Measurements from ENCODE around the gene PFDN6. TPM values are rescaled to one million over a fixed set of nuclear protein-coding genes. Genes with fewer than 3 reads are reported as not detected.
A peak's percentile ranks its signal among the peaks of the same experiment; 100 is the strongest.

The PFDN6 gene
- polyA plus RNA-seq, 12 donors, result 35.2 to 61.0 (median 41.7) TPM; not detected in 1

- DNase-seq, result no peak
These were observed 26.6 kb downstream of the PFDN6 start for GRCh38 chr6:33315793-33316602.

- no peak for DNase-seq
These were observed 27.4 kb downstream of the PFDN6 start for GRCh38 chr6:33316603-33317418.

GRCh38 chr6:33317419-33317668, 27.9 kb downstream of the PFDN6 start:
- peak; percentile 45 for DNase-seq

GRCh38 chr6:33317669-33318425, 28.4 kb downstream of the PFDN6 start, which contains the start of gene ZBTB22:
ZBTB22 (minus strand) TSS chr6:33317744; CDS start chr6:33316916, 828 bp downstream.
- peak; percentile 98 for DNase-seq

- DNase-seq, result no peak
These were observed 29.1 kb downstream of the PFDN6 start for GRCh38 chr6:33318426-33319073.

- DNase-seq, result no peak
These were observed 30.5 kb downstream of the PFDN6 start for GRCh38 chr6:33319939-33320314.

- DNase-seq, result no peak
These were observed 31.1 kb downstream of the PFDN6 start for GRCh38 chr6:33320315-33321181.

- no peak for DNase-seq
These were observed 31.8 kb downstream of the PFDN6 start for GRCh38 chr6:33321227-33321626.

GRCh38 chr6:33323623-33323948, 34.2 kb downstream of the PFDN6 start:
- no peak for DNase-seq

GRCh38 chr6:33324125-33324524, 34.7 kb downstream of the PFDN6 start:
- DNase-seq, result no peak

- no peak for DNase-seq
These were observed 39.7 kb downstream of the PFDN6 start for GRCh38 chr6:33329058-33329457.

GRCh38 chr6:33330736-33331135, 41.3 kb downstream of the PFDN6 start:
- no peak for DNase-seq

GRCh38 chr6:33333666-33334065, 44.3 kb downstream of the PFDN6 start:
- no peak for DNase-seq

- no peak for DNase-seq
These were observed 46.5 kb downstream of the PFDN6 start for GRCh38 chr6:33335916-33336315.

- no peak for DNase-seq
These were observed 47.1 kb downstream of the PFDN6 start for GRCh38 chr6:33336495-33336894.

- no peak for DNase-seq
These were observed 49.8 kb downstream of the PFDN6 start for GRCh38 chr6:33339193-33339592.

Other genes with a start within 250 kb of the PFDN6 start
- gene HLA-DPA1, start 216.0 kb upstream of the PFDN6 start, polyA plus RNA-seq (ENCODE audit: insufficient read length in 12 of 12), result 10 to 100 TPM in 9 of 12 donors, 1 to 10 TPM in 2, not detected in 1; 7.6 to 44.7 (median 13.9) TPM
- gene HLA-DPB1, start 213.6 kb upstream of the PFDN6 start, polyA plus RNA-seq (ENCODE audit: insufficient read length in 12 of 12), result 10 to 100 TPM in 2 of 12 donors, 1 to 10 TPM in 9, not detected in 1; 2.9 to 29.8 (median 9.0) TPM
- 100 to 1,000 TPM in 1 of 12 donors, 10 to 100 TPM in 10, not detected in 1; 32.4 to 120 (median 49.2) TPM for gene COL11A2, start 97.1 kb upstream of the PFDN6 start, polyA plus RNA-seq (ENCODE audit: insufficient read length in 12 of 12)
- 10 to 100 TPM in 11 of 12 donors, not detected in 1; 33.8 to 70.0 (median 37.7) TPM for gene RXRB, start 88.9 kb upstream of the PFDN6 start, polyA plus RNA-seq (ENCODE audit: insufficient read length in 12 of 12)
- gene SLC39A7, start 88.7 kb upstream of the PFDN6 start, polyA plus RNA-seq (ENCODE audit: insufficient read length in 12 of 12), result 100 to 1,000 TPM in 3 of 12 donors, 10 to 100 TPM in 8, not detected in 1; 62.9 to 117 (median 77.6) TPM
- gene HSD17B8, start 84.9 kb upstream of the PFDN6 start, polyA plus RNA-seq (ENCODE audit: insufficient read length in 12 of 12), result 10 to 100 TPM in 5 of 12 donors, 1 to 10 TPM in 6, not detected in 1; 7.8 to 20.2 (median 9.8) TPM
- gene RING1, start 81.1 kb upstream of the PFDN6 start, polyA plus RNA-seq (ENCODE audit: insufficient read length in 12 of 12), result 10 to 100 TPM in 11 of 12 donors, not detected in 1; 25.4 to 54.2 (median 29.2) TPM
- gene VPS52, start 17.7 kb upstream of the PFDN6 start, polyA plus RNA-seq (ENCODE audit: insufficient read length in 12 of 12), result 10 to 100 TPM in 11 of 12 donors, not detected in 1; 34.7 to 75.9 (median 45.1) TPM
- 1,000 to 10,000 TPM; 1,205 to 5,224 (median 4,322) TPM for gene RPS18, start 17.5 kb upstream of the PFDN6 start, polyA plus RNA-seq (ENCODE audit: insufficient read length in 12 of 12)
- gene B3GALT4, start 12.5 kb upstream of the PFDN6 start, polyA plus RNA-seq (ENCODE audit: insufficient read length in 12 of 12), result 1 to 10 TPM in 10 of 12 donors, not detected in 2; 1.3 to 3.8 (median 2.0) TPM
- gene WDR46, start 362 bp upstream of the PFDN6 start, polyA plus RNA-seq (ENCODE audit: insufficient read length in 12 of 12), result 10 to 100 TPM in 11 of 12 donors, not detected in 1; 38.8 to 63.5 (median 56.3) TPM
- gene RGL2, start 9.3 kb downstream of the PFDN6 start, polyA plus RNA-seq (ENCODE audit: insufficient read length in 12 of 12), result 10 to 100 TPM in 11 of 12 donors, not detected in 1; 43.6 to 81.3 (median 52.1) TPM
- gene TAPBP, start 24.5 kb downstream of the PFDN6 start, polyA plus RNA-seq (ENCODE audit: insufficient read length in 12 of 12), result 10 to 100 TPM in 11 of 12 donors, not detected in 1; 15.5 to 50.7 (median 21.1) TPM
- 10 to 100 TPM in 11 of 12 donors, not detected in 1; 10.9 to 35.6 (median 14.3) TPM for gene ZBTB22, start 28.1 kb downstream of the PFDN6 start, polyA plus RNA-seq (ENCODE audit: insufficient read length in 12 of 12)
- gene DAXX, start 33.4 kb downstream of the PFDN6 start, polyA plus RNA-seq (ENCODE audit: insufficient read length in 12 of 12), result 10 to 100 TPM in 11 of 12 donors, not detected in 1; 26.8 to 51.2 (median 33.1) TPM
- 10 to 100 TPM in 11 of 12 donors, not detected in 1; 15.2 to 39.0 (median 23.6) TPM for gene KIFC1, start 102.2 kb downstream of the PFDN6 start, polyA plus RNA-seq (ENCODE audit: insufficient read length in 12 of 12)
- 10 to 100 TPM in 11 of 12 donors, not detected in 1; 31.9 to 72.5 (median 46.3) TPM for gene PHF1, start 121.4 kb downstream of the PFDN6 start, polyA plus RNA-seq (ENCODE audit: insufficient read length in 12 of 12)
- gene CUTA, start 128.5 kb downstream of the PFDN6 start, polyA plus RNA-seq (ENCODE audit: insufficient read length in 12 of 12), result 100 to 1,000 TPM in 11 of 12 donors, not detected in 1; 106 to 145 (median 118) TPM
- gene SYNGAP1, start 130.5 kb downstream of the PFDN6 start, polyA plus RNA-seq (ENCODE audit: insufficient read length in 12 of 12), result 10 to 100 TPM in 11 of 12 donors, not detected in 1; 12.1 to 41.9 (median 16.6) TPM
- gene ZBTB9, start 165.0 kb downstream of the PFDN6 start, polyA plus RNA-seq (ENCODE audit: insufficient read length in 12 of 12), result 1 to 10 TPM in 11 of 12 donors, not detected in 1; 3.9 to 8.5 (median 6.6) TPM

All from muscle of arm (tissue), 12 donors.